ENCODE results near the gene PEX11G. TPM values are rescaled to one million over a fixed set of nuclear protein-coding genes. Genes with fewer than 3 reads are reported as not detected.
A peak's percentile ranks its signal among the peaks of the same experiment; 100 is the strongest.

PEX11G gene
- total RNA-seq, 4 donors from 2014 or later: 0.51 to 1.4 (median 1.1) TPM; not detected in 1

- ATAC-seq (peak; percentile 94 to 98), DNase-seq (peak; percentile 67 to 69)
- peak overlapping the region; percentile 8 to 83 (median 73) for H3K27ac ChIP-seq
- peaks cover 6 to 8% of the 10 kb centered on the region in 2 donors for H3K4me1 ChIP-seq
- intact Hi-C loops (cut with DNase I; ENCODE audit: low total_unique reads) (loop anchor here (10.0 kb wide), 1 partner anchor 290 kb away; no protein-coding TSS in a partner anchor), in situ Hi-C loops (cut with MboI; ENCODE audit: low sequenced_read_pairs in 4 of 4) (no loop called here)
- H3K27me3 ChIP-seq: no peaks in the 10 kb centered on the region
- TF ChIP-seq POLR2A (IDR thresholded peaks at IDR 0.05) (no peak), CTCF (IDR thresholded peaks at IDR 0.05 in 4 of 5, conservative IDR thresholded peaks at IDR 0.05 in 1 of 5) (peak in 2 of 5 experiments; percentile 22 to 29)
- no peak overlapping the region for H3K4me3 ChIP-seq
- H3K9me3 ChIP-seq: no peaks in the 10 kb centered on the region
- H3K36me3 ChIP-seq: no peaks in the 10 kb centered on the region
Measured at GRCh38 chr19:7494416-7495098, 5.7 kb upstream of the PEX11G start.

GRCh38 chr19:7492558-7492957 lies 3.7 kb upstream of the PEX11G start:
- no peaks in the 10 kb centered on the region for H3K9me3 ChIP-seq
- no peaks in the 10 kb centered on the region for H3K27me3 ChIP-seq
- DNase-seq: no peak
- intact Hi-C loops (cut with DNase I; ENCODE audit: low total_unique reads): loop anchor here (10.0 kb wide), 1 partner anchor 288 kb away; no protein-coding TSS in a partner anchor
- H3K36me3 ChIP-seq: no peaks in the 10 kb centered on the region
- peaks cover 8 to 13% of the 10 kb centered on the region in 2 donors for H3K4me1 ChIP-seq
- no peak for TF ChIP-seq CTCF (IDR thresholded peaks at IDR 0.05 in 4 of 5, conservative IDR thresholded peaks at IDR 0.05 in 1 of 5)
- TF ChIP-seq POLR2A (IDR thresholded peaks at IDR 0.05): no peak
- in situ Hi-C loops (cut with MboI; ENCODE audit: low sequenced_read_pairs in 4 of 4): no loop called here
- H3K27ac ChIP-seq: no peak overlapping the region
- H3K4me3 ChIP-seq: no peak overlapping the region
- ATAC-seq: no peak

- DNase-seq: no peak
Measured at GRCh38 chr19:7492142-7492541, 3.3 kb upstream of the PEX11G start.

GRCh38 chr19:7489609-7490044 lies 792 bp upstream of the PEX11G start:
- DNase-seq (no peak), ATAC-seq (no peak)
- Histone ChIP-seq H3K27me3 (no peaks in the 10 kb centered on the region), H3K27ac (peak overlapping the region in 3 of 4 donors; percentile 73 to 90 (median 84)), H3K4me3 (peak overlapping the region in 3 of 4 donors; percentile 65 to 87 (median 67)), H3K4me1 (peaks cover 8 to 13% of the 10 kb centered on the region in 2 donors), H3K36me3 (no peaks in the 10 kb centered on the region), H3K9me3 (no peaks in the 10 kb centered on the region)
- intact Hi-C loops (cut with DNase I; ENCODE audit: low total_unique reads): loop anchor here (2.0 to 10.0 kb wide), 3 partner anchors 33 to 285 kb away; partner anchors contain the start of genes MCOLN1, PET100 and XAB2
- in situ Hi-C loops (cut with MboI; ENCODE audit: low sequenced_read_pairs in 4 of 4): no loop called here
- TF ChIP-seq POLR2A (IDR thresholded peaks at IDR 0.05) (no peak), CTCF (IDR thresholded peaks at IDR 0.05 in 4 of 5, conservative IDR thresholded peaks at IDR 0.05 in 1 of 5) (no peak)

More at GRCh38 chr19:7492142-7492541, 3.3 kb upstream of the PEX11G start:
- H3K27ac ChIP-seq: no peak overlapping the region
- no peaks in the 10 kb centered on the region for H3K27me3 ChIP-seq
- peaks cover 8 to 13% of the 10 kb centered on the region in 2 donors for H3K4me1 ChIP-seq
- TF ChIP-seq POLR2A (IDR thresholded peaks at IDR 0.05) (no peak), CTCF (IDR thresholded peaks at IDR 0.05 in 4 of 5, conservative IDR thresholded peaks at IDR 0.05 in 1 of 5) (no peak)
- no peak overlapping the region for H3K4me3 ChIP-seq
- intact Hi-C loops (cut with DNase I; ENCODE audit: low total_unique reads) (loop anchor here (10.0 kb wide), 1 partner anchor 287 kb away; no protein-coding TSS in a partner anchor), in situ Hi-C loops (cut with MboI; ENCODE audit: low sequenced_read_pairs in 4 of 4) (no loop called here)
- no peaks in the 10 kb centered on the region for H3K9me3 ChIP-seq
- no peak for ATAC-seq
- H3K36me3 ChIP-seq: no peaks in the 10 kb centered on the region

Data from gastrocnemius medialis (tissue), 4 donors.